Thyroid gland (tissue), 4 donors: ENCODE measurements around the gene SYT9.

Experiments
- CTCF ChIP-seq, 6 experiments: fragments of 200-600 bp in 3 of 6; fragments of 450-650 bp in 3 of 6; sonication (generic) in 3 of 6; IDR thresholded peaks; one replicate each; pipeline ENCODE4 v1.5.1; 2016 to 2019; ENCODE audit warnings: antibody characterized with exemption in 6 of 6, mild to moderate bottlenecking in 2 of 6, inconsistent platforms in 1 of 6, moderate library complexity in 1 of 6
- POLR2A ChIP-seq, 2 donors: fragments of 450-650 bp; IDR thresholded peaks; one replicate each; pipeline ENCODE4 v1.6.1; 2017; ENCODE audit warnings: antibody characterized with exemption in 2 of 2, mild to moderate bottlenecking in 2 of 2, moderate library complexity in 1 of 2

GRCh38 chr11:7509966-7510365, 258.3 kb downstream of the SYT9 start:
- TF ChIP-seq CTCF (IDR thresholded peaks at IDR 0.05) (no peak), POLR2A (IDR thresholded peaks at IDR 0.05) (no peak)
